Omental fat pad (tissue), 4 donors: ENCODE measurements around the gene CSRP1. TPM values are rescaled to one million over a fixed set of nuclear protein-coding genes. Genes with fewer than 3 reads are reported as not detected.
"Not testable (repeated sequence)": the region's sequence is repeated elsewhere in the genome, so short reads cannot be mapped to it uniquely, and the experiment has no call there.

Source experiments
- ATAC-seq: fragments of 150-250 bp; one replicate; pipeline ENCODE4 v1.9.1; 2016; ENCODE audit warnings: mild to moderate bottlenecking, moderate library complexity; ENCODE audit not compliant: low FRiP score
- DNase-seq: peaks from one replicate; pipeline ENCODE4 v3.0.0-alpha.2; 2019; ENCODE audit warnings: low spot score
- total RNA-seq, 4 donors: library from RNA; depleted of rRNA; stranded (reverse); fragments of >200 nt; gene quantifications; one replicate each; pipeline ENCODE4 v1.1.0, GENCODE V29; 2016
- TF ChIP-seq, protein P1 (sequence below), 3 donors: fragments of 450-650 bp; IDR thresholded peaks; one replicate each; pipeline ENCODE4 v1.5.1; 2016 to 2017; ENCODE audit warnings: antibody characterized with exemption in 3 of 3, mild to moderate bottlenecking in 3 of 3, moderate library complexity in 2 of 3

Gene CSRP1
- total RNA-seq, 4 donors from 2014 or later = 258 to 670 (median 416) TPM

DNA sequence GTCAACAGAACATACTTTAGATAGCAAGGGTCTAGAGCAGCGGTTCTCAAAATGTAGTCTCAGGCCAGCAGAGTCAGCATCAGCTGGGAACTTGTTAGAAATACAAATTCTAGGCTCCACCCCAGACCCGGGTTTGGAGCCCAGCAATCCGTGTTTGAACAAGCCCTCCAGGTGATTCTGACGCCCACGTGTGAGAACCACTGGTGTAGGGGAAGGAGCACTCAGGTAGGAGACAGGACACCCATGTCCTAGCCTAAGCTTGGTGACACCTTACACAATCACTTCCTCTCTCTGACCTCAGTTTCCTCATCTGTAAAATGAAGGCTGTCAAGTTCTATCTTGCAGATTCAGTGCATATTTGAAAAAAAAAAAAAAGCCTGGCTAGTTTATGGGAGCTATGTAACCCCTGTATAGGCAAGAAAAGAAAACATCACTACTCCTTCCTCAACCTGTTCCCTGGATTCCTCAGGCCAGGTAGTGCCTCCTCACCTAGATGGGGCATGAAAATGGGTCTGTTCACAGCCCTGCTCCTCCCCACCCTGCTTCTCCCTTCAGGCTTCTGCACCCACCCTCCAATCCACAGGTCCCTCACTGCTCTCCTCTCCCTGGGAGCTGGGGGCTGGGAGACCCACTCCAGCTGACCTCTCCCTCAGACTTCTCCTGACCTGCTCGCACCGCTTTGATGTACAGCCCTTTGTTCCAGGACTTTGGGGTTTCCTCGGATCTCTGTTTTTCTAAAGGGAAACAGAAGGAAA is 30.8 kb downstream of the CSRP1 start:
- TF ChIP-seq, protein P1, sequence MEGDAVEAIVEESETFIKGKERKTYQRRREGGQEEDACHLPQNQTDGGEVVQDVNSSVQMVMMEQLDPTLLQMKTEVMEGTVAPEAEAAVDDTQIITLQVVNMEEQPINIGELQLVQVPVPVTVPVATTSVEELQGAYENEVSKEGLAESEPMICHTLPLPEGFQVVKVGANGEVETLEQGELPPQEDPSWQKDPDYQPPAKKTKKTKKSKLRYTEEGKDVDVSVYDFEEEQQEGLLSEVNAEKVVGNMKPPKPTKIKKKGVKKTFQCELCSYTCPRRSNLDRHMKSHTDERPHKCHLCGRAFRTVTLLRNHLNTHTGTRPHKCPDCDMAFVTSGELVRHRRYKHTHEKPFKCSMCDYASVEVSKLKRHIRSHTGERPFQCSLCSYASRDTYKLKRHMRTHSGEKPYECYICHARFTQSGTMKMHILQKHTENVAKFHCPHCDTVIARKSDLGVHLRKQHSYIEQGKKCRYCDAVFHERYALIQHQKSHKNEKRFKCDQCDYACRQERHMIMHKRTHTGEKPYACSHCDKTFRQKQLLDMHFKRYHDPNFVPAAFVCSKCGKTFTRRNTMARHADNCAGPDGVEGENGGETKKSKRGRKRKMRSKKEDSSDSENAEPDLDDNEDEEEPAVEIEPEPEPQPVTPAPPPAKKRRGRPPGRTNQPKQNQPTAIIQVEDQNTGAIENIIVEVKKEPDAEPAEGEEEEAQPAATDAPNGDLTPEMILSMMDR (IDR thresholded peaks at IDR 0.05) = no peak
- no peak for DNase-seq
- no peak for ATAC-seq

- DNase-seq (no peak), ATAC-seq (no peak)
- TF ChIP-seq, protein P1 (IDR thresholded peaks at IDR 0.05) = no peak
Measured at GRCh38 chr1:201475130-201475529, 31.8 kb downstream of the CSRP1 start.

GRCh38 chr1:201473296-201473695 is 33.6 kb downstream of the CSRP1 start:
- DNase-seq (no peak), ATAC-seq (no peak)
- TF ChIP-seq, protein P1 (IDR thresholded peaks at IDR 0.05) = no peak

DNA sequence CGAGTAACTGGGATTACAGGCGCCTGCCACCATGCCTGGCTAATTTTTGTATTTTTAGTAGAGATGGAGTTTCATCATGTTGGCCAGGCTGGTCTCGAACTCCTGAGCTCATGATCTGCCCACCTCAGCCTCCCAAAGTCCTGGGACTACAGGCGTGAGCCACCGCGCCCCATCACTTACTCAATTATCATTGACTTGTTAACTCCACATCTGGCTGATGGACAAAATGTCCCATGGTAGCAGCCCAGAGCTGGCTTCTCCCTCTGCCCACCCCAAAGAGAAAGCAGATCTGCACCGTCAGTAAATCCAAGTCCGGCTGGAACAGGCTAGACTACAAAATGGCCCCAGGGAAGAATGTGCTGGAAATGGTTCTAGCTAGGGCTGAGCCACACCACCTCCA is 34.6 kb downstream of the CSRP1 start:
- ATAC-seq, DNase-seq: not testable (repeated sequence)

- TF ChIP-seq, protein P1 (IDR thresholded peaks at IDR 0.05) = no peak
- ATAC-seq (no peak), DNase-seq (no peak)
Measured at GRCh38 chr1:201471772-201472171, 35.2 kb downstream of the CSRP1 start.

DNA sequence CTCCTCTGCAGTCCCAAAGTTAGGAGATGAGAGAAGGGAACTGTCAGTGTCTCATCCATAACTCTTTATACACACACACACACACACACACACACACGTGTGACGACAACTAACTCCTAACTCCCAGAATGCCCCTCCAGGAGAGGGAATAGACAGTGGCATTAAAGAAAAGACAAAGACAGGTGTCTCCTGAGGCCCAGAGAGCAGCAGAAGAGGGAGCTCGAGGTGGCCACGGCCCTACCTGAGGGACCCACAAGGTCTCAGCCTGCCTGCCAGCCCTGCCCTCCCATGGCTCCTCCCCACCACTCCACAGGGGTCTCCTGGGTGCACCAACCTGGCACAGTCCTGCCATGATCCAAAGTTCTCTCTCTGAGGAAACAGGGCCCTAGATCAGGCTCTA is 36.3 kb downstream of the CSRP1 start:
- TF ChIP-seq, protein P1 (IDR thresholded peaks at IDR 0.05) = no peak
- DNase-seq = no peak
- ATAC-seq = no peak

- DNase-seq = no peak
- TF ChIP-seq, protein P1 (IDR thresholded peaks at IDR 0.05) = no peak
- ATAC-seq = peak; percentile 17
Measured at GRCh38 chr1:201469645-201470074, 37.3 kb downstream of the CSRP1 start.
